Measurements from ENCODE around the gene RAC3. TPM values are rescaled to one million over a fixed set of nuclear protein-coding genes. Genes with fewer than 3 reads are reported as not detected.

The RAC3 gene
- total RNA-seq, 2 experiments from 2014 or later = 15.1 to 24.4 TPM

DNA sequence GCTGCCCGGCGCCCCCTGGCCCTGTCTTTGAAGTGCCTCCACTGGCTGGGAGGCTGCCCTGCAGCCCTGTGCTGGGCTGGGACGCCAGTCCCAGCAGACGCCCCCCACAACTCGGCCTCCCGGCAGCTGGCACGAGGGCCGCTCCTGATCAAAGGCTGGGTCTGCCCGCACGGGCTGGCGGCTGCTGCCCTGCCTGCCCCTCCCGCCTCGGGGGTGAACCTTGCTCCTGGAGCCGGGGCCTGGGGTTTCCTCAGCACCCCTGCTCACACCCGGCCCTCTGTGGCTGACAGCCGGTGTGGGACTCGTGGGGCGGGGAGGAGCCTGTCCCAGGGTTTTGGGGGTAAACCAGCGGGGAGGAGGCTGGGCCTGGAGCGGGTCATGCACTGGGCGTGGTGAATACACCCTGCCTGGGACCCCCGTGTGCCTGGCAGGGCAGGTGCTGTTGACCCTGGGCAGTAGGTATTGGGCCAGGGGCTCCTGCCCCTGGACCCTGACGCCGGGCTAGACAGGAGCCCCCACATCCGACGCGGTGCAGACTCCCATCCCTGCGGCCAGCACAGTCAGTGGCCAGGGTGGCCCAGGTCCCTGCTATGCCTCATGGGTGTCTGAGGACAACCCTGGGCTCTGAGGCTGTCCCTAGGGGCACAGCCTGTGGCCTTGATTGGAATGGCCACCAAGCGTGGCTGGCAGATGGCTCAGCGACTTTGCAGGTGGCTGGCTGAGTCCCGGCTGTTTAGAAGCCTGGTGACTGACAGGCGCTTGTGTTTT is 30.5 kb upstream of the RAC3 start:
- TF ChIP-seq, protein P1, sequence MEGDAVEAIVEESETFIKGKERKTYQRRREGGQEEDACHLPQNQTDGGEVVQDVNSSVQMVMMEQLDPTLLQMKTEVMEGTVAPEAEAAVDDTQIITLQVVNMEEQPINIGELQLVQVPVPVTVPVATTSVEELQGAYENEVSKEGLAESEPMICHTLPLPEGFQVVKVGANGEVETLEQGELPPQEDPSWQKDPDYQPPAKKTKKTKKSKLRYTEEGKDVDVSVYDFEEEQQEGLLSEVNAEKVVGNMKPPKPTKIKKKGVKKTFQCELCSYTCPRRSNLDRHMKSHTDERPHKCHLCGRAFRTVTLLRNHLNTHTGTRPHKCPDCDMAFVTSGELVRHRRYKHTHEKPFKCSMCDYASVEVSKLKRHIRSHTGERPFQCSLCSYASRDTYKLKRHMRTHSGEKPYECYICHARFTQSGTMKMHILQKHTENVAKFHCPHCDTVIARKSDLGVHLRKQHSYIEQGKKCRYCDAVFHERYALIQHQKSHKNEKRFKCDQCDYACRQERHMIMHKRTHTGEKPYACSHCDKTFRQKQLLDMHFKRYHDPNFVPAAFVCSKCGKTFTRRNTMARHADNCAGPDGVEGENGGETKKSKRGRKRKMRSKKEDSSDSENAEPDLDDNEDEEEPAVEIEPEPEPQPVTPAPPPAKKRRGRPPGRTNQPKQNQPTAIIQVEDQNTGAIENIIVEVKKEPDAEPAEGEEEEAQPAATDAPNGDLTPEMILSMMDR (conservative IDR thresholded peaks at IDR 0.05; ENCODE audit: low read length) = no peak
- TF ChIP-seq EZH2phosphoT487 (IDR thresholded peaks at IDR 0.05; ENCODE audit: borderline replicate concordance, low read depth, low read length) = no peak
- Histone ChIP-seq H3K9me2 (ENCODE audit: insufficient read depth, low read length) (no peaks in the 10 kb centered on the region), H3K4me2 (ENCODE audit: low read length) (no peak overlapping the region), H3K36me3 (ENCODE audit: insufficient read depth, low read length) (peaks cover 8% of the 10 kb centered on the region; the same call in 1 of the 2 replicates), H3K4me3 (ENCODE audit: low read depth, low read length, poor library complexity, severe bottlenecking) (no peak overlapping the region), H4K20me1 (ENCODE audit: insufficient read depth, low read length) (no peaks in the 10 kb centered on the region), H3K27ac (ENCODE audit: low read depth, low read length, poor library complexity, severe bottlenecking) (no peak overlapping the region), H3K9me3 (ENCODE audit: low read length) (no peaks in the 10 kb centered on the region), H3K79me2 (ENCODE audit: insufficient read depth, low read depth, low read length) (no peaks in the 10 kb centered on the region), H3K4me1 (ENCODE audit: insufficient read depth, low read length, poor library complexity, severe bottlenecking) (no peaks in the 10 kb centered on the region), H2AFZ (ENCODE audit: low read length) (no peak overlapping the region)
- DNase-seq (ENCODE audit: low spot score) = peak; percentile 45
- intact Hi-C loops (cut with micrococcal nuclease; ENCODE audit: unreplicated experiment) = no loop called here
- ChIA-PET CTCF (ENCODE audit: unreplicated experiment) (no interaction called here), POLR2A (no interaction called here)
- no TSS peak for BruUV-seq (replicated peaks)

DNA sequence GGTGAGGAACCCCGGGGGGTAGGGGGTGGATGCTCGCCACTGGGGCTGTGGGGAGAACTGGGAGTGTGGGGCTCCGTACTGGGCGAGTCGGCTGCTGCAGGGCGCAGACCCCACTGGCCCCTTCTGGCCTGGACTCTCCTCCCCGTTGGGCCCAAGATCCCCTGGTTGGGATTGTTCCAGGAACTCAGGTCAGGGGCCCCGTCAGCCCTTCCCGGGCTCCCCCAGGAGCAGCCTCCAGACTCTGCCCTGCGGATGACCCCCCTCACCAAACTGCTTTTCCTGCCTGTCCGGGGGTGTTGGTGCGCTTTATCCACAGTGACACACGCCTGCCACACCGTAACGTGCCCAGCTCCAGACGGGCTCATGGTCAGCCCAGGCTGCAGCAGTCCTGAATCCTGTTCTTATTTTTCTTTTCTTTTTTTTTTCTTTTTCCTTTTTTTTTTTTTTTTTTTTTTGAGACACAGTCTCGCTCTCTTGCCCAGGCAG is 29.9 kb upstream of the RAC3 start:
- Histone ChIP-seq H3K4me3 (ENCODE audit: low read depth, low read length, poor library complexity, severe bottlenecking) (no peak overlapping the region), H4K20me1 (ENCODE audit: insufficient read depth, low read length) (no peaks in the 10 kb centered on the region), H3K79me2 (ENCODE audit: insufficient read depth, low read depth, low read length) (no peaks in the 10 kb centered on the region), H3K4me1 (ENCODE audit: insufficient read depth, low read length, poor library complexity, severe bottlenecking) (no peaks in the 10 kb centered on the region), H3K36me3 (ENCODE audit: insufficient read depth, low read length) (peaks cover 5% of the 10 kb centered on the region; the same call in 1 of the 2 replicates), H3K27ac (ENCODE audit: low read depth, low read length, poor library complexity, severe bottlenecking) (no peak overlapping the region), H3K9me3 (ENCODE audit: low read length) (no peaks in the 10 kb centered on the region), H3K9me2 (ENCODE audit: insufficient read depth, low read length) (no peaks in the 10 kb centered on the region), H2AFZ (ENCODE audit: low read length) (no peak overlapping the region), H3K4me2 (ENCODE audit: low read length) (no peak overlapping the region)
- intact Hi-C loops (cut with micrococcal nuclease; ENCODE audit: unreplicated experiment) = no loop called here
- no peak for TF ChIP-seq EZH2phosphoT487 (IDR thresholded peaks at IDR 0.05; ENCODE audit: borderline replicate concordance, low read depth, low read length)
- TF ChIP-seq, protein P1 (conservative IDR thresholded peaks at IDR 0.05; ENCODE audit: low read length) = no peak
- no peak for DNase-seq (ENCODE audit: low spot score)
- no TSS peak for BruUV-seq (replicated peaks)
- POLR2A ChIA-PET = no interaction called here
- CTCF ChIA-PET (ENCODE audit: unreplicated experiment) = no interaction called here

Data from OCI-LY7 (cell line).